Measurements from ENCODE around the gene ZBED4.

Gene ZBED4, protein sequence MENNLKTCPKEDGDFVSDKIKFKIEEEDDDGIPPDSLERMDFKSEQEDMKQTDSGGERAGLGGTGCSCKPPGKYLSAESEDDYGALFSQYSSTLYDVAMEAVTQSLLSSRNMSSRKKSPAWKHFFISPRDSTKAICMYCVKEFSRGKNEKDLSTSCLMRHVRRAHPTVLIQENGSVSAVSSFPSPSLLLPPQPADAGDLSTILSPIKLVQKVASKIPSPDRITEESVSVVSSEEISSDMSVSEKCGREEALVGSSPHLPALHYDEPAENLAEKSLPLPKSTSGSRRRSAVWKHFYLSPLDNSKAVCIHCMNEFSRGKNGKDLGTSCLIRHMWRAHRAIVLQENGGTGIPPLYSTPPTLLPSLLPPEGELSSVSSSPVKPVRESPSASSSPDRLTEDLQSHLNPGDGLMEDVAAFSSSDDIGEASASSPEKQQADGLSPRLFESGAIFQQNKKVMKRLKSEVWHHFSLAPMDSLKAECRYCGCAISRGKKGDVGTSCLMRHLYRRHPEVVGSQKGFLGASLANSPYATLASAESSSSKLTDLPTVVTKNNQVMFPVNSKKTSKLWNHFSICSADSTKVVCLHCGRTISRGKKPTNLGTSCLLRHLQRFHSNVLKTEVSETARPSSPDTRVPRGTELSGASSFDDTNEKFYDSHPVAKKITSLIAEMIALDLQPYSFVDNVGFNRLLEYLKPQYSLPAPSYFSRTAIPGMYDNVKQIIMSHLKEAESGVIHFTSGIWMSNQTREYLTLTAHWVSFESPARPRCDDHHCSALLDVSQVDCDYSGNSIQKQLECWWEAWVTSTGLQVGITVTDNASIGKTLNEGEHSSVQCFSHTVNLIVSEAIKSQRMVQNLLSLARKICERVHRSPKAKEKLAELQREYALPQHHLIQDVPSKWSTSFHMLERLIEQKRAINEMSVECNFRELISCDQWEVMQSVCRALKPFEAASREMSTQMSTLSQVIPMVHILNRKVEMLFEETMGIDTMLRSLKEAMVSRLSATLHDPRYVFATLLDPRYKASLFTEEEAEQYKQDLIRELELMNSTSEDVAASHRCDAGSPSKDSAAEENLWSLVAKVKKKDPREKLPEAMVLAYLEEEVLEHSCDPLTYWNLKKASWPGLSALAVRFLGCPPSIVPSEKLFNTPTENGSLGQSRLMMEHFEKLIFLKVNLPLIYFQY

DNA sequence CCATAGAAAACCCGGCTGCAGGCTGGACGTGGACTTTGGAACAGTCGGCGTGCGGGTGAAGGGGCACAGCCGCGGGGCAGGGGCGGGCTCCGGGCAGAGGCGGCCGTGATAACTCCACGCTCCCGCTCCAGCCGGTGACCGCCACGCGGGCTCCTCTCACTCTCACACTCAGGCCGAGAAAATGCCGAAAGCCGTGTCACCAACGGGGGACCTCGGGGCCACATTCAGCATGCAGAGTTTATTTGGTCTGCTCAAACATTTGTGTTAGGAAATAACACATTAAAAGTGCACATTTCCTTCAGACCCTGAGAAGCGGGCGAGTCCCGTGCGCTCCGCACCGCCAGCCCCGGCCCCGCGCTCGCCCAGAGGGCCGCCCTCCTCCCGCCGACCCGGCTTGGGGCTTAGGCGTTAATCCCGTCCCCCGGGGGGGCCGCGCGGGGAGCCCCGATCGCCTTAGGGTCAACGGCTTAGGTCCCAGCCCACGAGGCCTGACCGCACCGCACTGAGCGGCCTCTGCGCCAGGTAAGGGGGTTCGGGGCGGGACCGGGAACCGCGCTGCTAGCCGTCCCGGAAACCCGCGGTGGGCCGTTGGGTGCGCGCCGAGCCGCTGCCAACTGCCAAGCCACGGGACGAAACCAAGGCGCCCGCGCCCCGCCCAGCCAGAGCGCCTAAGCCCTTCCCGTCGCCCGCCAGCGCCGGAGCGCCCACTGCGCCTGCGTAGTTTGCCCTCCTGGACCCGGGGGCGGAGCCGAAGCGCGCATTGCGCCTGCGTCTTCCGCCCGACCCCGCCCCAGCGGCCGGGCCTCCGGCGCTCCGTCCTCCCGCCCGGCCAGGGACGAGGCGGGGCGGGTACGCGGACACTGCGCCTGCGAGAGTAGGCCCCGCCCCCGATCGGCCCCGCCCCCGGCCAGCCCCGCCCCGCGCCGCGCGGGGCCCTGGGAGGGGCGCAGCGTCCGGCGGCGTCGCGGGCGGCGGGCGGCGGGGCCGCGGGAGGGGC is at the start of gene ZBED4:
Gene ZBED4 (plus strand): TSS at position 947 of the 997 bp plus-strand sequence. CDS start 29,819 bp downstream, outside the sequence.
- H3K27me3 Mint-ChIP-seq: peaks cover 12% of the 10 kb centered on the region
- DNase-seq (ENCODE audit: low spot score in 2 of 2) (peak; percentile 98 to 100), ATAC-seq (ENCODE audit: low read depth) (peak; percentile 81)
- peak within 1 kb of the TSS; percentile 97 for H3K4me3 Mint-ChIP-seq
- H3K9me3 Mint-ChIP-seq: no peaks in the 10 kb centered on the region
- H3K4me1 Mint-ChIP-seq: peaks cover 22% of the 10 kb centered on the region
- H3K27ac Mint-ChIP-seq: peak within 1 kb of the TSS; percentile 85
- H3K36me3 Mint-ChIP-seq: peaks cover 2% of the 10 kb centered on the region

DNA sequence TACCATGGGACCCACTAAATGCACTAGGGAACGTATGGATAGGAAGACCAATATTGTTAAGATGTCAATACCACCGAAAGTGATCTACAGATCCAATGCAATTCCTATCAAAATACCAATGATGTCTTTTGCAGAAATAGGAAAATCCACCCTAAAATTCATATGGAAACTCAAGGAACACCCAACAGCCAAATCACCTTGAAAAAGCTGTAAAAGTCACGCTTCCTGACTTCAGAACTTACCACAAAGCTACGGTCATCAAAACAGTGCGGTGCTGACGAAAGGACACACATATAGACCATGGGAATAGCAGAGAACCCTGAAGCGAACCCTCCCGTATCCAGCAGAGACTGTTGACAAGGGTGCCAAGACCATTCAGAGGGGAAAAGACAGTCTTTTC is 46.5 kb upstream of the ZBED4 start:
- no peak overlapping the region for H3K4me3 Mint-ChIP-seq
- DNase-seq (ENCODE audit: low spot score in 2 of 2) (no peak), ATAC-seq (ENCODE audit: low read depth) (no peak)
- H3K27ac Mint-ChIP-seq: no peak overlapping the region
- no peaks in the 10 kb centered on the region for H3K9me3 Mint-ChIP-seq
- peaks cover 18% of the 10 kb centered on the region for H3K36me3 Mint-ChIP-seq
- H3K4me1 Mint-ChIP-seq: peaks cover 37% of the 10 kb centered on the region
- H3K27me3 Mint-ChIP-seq: no peaks in the 10 kb centered on the region

DNA sequence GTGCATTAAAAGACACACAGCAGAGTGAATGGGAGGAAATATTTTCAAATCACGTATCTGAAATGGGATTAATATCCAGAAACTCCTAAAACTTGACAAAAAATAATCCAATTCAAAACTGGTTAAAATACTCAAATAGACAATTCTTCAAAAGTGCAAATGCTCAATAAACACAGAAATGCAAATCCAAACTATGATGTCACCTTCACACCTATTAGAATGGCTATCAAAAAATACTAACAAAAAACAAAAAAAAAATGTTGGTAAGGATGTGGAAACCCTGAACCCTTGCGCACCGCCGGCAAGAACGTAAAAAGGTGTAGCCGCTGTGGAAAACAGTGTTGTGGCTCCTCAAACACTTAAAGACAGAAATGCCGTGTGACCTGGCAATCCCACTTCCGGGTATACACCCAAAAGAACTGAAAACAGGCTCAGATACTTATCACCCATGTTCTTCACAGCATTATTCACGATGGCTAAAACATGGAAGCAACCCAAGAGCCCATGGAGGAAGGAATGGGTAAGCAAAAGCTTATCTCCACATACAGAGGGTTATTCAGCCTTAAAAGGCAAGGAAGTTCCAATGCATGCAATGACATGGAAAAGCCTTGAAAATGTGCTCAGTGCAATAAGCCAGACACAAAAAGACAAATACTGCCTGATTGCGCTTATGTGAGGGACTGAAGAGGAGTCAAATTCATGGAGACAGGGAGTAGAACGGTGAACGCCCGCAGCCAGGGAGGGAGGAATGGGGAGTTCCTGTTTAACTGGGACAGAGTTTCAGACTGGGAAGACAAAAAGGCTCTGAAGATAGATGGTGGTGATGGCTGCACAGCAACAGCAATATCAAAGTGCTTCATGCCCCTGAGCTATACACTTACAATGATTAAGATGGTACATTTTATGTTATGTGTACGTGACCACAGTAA is 45.6 kb upstream of the ZBED4 start:
- peaks cover 35% of the 10 kb centered on the region for H3K4me1 Mint-ChIP-seq
- no peak for ATAC-seq (ENCODE audit: low read depth)

DNA sequence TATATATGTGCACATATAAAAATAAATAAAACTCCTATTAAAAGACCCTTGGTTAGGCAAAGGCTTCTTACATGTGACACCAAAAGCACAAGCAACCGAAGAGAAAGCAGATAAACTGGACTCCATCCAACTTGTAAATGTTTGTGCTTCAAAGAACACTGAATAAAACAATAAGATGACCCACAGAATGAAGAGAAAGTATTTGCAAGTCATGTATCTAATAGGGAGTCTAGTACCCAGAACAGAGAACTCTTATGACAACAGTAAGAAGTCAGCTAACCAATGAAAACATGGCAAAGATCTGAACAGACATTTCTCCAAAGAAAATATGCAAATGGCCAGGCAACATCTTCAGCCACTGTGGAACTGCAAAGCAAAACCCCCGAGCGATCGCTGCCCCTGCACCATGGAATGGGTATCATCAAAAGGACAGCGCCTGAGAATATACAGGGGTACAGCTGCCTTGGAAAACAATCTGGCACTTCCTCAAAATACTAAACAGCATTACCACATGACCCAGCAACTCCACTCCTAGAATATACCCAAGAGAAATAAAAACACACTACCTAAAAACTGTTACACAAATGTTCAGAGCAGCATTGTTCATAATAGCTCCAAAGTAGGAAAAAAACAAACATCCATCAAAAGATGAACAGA is 43.2 kb upstream of the ZBED4 start:
- ATAC-seq (ENCODE audit: low read depth) (peak; percentile 21), DNase-seq (ENCODE audit: low spot score in 2 of 2) (no peak)
- H3K4me1 Mint-ChIP-seq: peaks cover 29% of the 10 kb centered on the region
- H3K4me3 Mint-ChIP-seq: no peak overlapping the region
- no peak overlapping the region for H3K27ac Mint-ChIP-seq
- peaks cover 14% of the 10 kb centered on the region for H3K36me3 Mint-ChIP-seq
- H3K9me3 Mint-ChIP-seq: no peaks in the 10 kb centered on the region
- H3K27me3 Mint-ChIP-seq: no peaks in the 10 kb centered on the region

More for the DNA sequence above, 45.6 kb upstream of the ZBED4 start:
- DNase-seq (ENCODE audit: low spot score in 2 of 2): no peak
- H3K36me3 Mint-ChIP-seq: peaks cover 18% of the 10 kb centered on the region
- H3K27me3 Mint-ChIP-seq: no peaks in the 10 kb centered on the region
- H3K4me3 Mint-ChIP-seq: no peak overlapping the region
- no peak overlapping the region for H3K27ac Mint-ChIP-seq
- no peaks in the 10 kb centered on the region for H3K9me3 Mint-ChIP-seq

DNA sequence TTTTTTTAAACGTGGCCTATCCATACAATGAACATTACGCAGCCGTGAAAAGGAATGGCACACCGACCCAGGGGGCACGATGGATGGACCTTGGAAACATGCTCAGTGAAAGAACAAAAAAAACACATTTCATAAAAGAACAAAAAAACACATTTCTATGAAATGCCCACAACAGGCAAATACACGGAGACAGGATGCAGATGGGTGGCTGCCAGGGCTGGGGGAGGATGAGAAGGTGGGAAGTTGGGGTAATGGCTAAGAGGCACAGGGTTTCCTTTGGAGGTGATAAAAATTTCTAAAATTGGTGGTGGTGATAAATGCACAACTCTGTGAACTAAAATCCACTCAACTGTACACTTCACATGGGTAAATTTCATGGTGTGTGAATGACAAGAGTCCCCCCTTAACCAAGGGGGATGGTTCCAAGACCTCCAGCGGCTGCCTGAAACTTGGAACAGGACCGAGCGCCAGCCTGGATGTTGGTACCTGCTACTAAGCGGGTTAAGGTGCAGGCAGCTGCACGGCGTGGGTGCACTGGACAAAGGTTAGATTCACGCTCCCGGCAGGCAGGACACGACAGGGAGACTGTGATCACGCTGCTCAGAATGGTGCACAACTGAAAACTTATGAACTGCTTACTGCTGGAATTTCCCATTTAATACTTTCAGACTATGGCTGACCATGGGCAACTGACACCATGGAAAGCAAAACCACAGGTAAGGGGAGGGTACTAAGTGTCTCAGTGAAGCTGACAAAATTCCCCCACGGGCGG is 42.4 kb upstream of the ZBED4 start:
- DNase-seq (ENCODE audit: low spot score in 2 of 2) (no peak), ATAC-seq (ENCODE audit: low read depth) (no peak)
- Mint-ChIP-seq H3K9me3 (no peaks in the 10 kb centered on the region), H3K4me1 (peaks cover 28% of the 10 kb centered on the region), H3K4me3 (no peak overlapping the region), H3K27ac (no peak overlapping the region), H3K36me3 (peaks cover 13% of the 10 kb centered on the region), H3K27me3 (no peaks in the 10 kb centered on the region)

DNA sequence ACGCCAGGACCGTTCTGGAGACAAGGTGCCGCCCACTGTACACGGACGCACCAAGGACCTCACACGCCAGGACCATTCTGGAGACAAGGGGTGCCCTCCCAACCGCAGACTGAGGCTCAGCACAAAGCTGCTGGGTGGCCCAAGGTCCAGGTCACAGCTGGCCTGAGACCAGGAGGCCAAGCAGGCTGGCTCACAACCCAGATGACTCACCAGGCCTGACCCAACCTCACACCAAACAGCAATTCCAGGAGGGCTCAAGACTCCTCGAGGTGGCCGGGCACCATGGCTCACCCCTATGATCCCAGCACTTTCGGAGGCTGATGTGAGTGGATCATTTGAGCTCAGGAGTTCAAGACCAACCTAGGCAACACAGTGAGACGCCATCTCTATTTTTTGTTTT is 40.8 kb upstream of the ZBED4 start:
- peaks cover 29% of the 10 kb centered on the region for H3K4me1 Mint-ChIP-seq
- no peak for DNase-seq (ENCODE audit: low spot score in 2 of 2)
- no peaks in the 10 kb centered on the region for H3K9me3 Mint-ChIP-seq
- ATAC-seq (ENCODE audit: low read depth): no peak
- H3K27ac Mint-ChIP-seq: no peak overlapping the region
- no peak overlapping the region for H3K4me3 Mint-ChIP-seq
- H3K36me3 Mint-ChIP-seq: peaks cover 18% of the 10 kb centered on the region
- no peaks in the 10 kb centered on the region for H3K27me3 Mint-ChIP-seq

DNA sequence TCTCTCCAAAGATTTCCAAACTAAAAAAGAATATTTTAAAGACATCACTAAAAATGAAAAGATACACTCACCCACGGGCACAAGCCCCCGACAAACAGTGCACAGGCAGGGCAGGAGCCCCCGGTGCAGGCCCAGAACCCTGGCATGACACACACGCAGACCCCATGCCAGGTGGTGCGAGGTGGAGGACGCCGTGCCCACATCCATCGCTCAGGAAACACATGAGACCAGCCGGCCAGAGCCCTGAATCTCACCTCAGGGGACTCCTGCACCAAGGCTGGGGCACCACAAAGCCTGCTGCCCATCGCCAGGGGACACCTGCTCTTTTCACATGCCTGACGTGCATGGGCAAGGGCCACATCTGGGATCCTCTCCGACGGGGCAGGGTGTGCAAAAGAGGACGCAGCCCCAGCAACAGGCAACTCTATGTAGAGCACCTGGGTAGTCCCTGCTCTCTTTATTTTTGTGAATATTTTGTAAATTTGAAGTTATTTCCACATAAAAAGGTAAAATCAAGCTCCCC is 39.4 kb upstream of the ZBED4 start:
- DNase-seq (ENCODE audit: low spot score in 2 of 2): no peak
- no peak for ATAC-seq (ENCODE audit: low read depth)
- Mint-ChIP-seq H3K27me3 (no peaks in the 10 kb centered on the region), H3K36me3 (peaks cover 26% of the 10 kb centered on the region), H3K4me3 (no peak overlapping the region), H3K27ac (no peak overlapping the region), H3K4me1 (peaks cover 22% of the 10 kb centered on the region), H3K9me3 (no peaks in the 10 kb centered on the region)

DNA sequence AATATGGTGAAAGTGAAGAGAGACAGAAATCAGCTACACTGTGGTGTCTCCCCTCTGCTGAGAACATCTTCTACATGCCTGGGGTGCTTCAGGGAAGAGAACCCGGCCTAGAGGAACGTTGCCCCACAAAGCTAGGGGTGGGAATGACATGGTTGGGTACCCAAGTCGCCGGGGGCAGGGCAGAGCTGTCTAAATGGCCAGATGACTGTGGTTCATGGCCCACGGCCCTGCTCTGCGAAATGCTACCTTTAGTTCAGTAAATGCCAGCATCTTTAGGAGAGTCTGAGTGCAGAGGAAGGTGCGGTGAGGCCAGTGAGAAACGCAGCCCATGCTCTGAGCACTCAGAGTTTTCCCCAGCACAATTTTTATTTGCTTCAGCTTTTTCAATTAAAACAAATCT is 38.8 kb upstream of the ZBED4 start:
- DNase-seq (ENCODE audit: low spot score in 2 of 2): no peak
- Mint-ChIP-seq H3K4me1 (peaks cover 22% of the 10 kb centered on the region), H3K27me3 (no peaks in the 10 kb centered on the region), H3K36me3 (peaks cover 27% of the 10 kb centered on the region), H3K27ac (no peak overlapping the region), H3K9me3 (no peaks in the 10 kb centered on the region), H3K4me3 (no peak overlapping the region)
- no peak for ATAC-seq (ENCODE audit: low read depth)

DNA sequence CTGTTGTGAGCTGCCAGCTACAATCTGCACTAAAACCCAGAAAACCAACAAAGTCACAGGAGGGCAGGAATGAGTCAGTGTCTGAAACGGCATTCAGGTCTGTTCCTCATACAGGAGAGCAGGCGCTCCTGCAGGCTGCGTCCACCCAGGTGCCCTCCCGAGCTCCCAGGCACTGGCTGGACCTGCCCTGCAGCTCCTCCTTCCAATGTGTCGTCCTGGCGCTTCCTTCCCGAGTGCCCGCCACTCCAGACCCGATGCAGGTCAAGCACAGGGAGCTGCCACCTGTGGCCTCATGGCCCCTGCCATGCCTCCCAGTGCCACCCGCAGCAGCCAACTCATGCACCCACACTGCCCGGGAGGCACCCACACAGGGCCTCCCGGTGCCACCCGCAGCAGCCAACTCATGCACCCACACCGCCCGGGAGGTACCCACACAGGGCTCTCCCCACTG is 38.0 kb upstream of the ZBED4 start:
- H3K9me3 Mint-ChIP-seq: no peaks in the 10 kb centered on the region
- peaks cover 26% of the 10 kb centered on the region for H3K36me3 Mint-ChIP-seq
- H3K27ac Mint-ChIP-seq: no peak overlapping the region
- ATAC-seq (ENCODE audit: low read depth) (no peak), DNase-seq (ENCODE audit: low spot score in 2 of 2) (no peak)
- no peaks in the 10 kb centered on the region for H3K27me3 Mint-ChIP-seq
- H3K4me3 Mint-ChIP-seq: no peak overlapping the region
- peaks cover 18% of the 10 kb centered on the region for H3K4me1 Mint-ChIP-seq

DNA sequence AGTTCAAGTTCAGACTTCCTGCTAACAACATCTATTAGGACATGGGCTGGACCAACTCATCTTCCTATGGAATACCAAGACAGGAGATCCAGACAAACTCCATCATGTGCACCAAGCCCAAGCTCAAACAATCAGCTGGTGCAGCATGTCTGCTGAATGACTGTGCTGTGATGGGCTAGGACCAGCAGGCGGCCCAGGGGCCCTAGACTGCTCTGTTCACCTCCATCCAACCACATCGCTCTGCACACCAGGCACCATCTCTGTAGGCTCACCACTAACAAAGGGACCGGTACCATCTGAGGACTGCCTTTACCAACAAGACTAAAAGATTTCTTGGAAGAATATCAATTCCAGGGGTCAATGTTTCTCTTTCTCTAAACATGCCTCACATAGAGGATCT is 36.3 kb upstream of the ZBED4 start:
- ATAC-seq (ENCODE audit: low read depth) (no peak), DNase-seq (ENCODE audit: low spot score in 2 of 2) (no peak)
- Mint-ChIP-seq H3K4me3 (no peak overlapping the region), H3K9me3 (no peaks in the 10 kb centered on the region), H3K27ac (no peak overlapping the region), H3K27me3 (no peaks in the 10 kb centered on the region), H3K36me3 (peaks cover 28% of the 10 kb centered on the region), H3K4me1 (peaks cover 9% of the 10 kb centered on the region)

DNA sequence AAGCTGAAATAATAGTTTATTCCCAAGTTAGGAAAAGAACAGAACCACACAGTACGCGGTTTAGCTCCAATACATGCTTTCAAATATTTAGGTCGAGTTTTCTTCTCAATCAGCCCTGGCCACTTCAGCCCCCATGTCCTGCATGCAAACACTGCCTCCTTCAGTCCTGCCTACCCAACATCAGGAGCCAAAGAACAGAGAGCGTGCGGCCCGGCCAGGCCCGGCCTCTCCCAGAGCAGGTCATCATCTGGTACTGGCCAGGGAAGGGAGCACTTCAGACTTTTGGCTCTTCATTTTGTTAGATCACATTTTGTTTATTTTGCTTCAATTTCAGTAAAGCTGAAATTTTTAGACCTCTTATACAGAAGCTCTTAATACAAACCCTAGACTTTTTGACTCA is 32.7 kb upstream of the ZBED4 start:
- peaks cover 42% of the 10 kb centered on the region for H3K36me3 Mint-ChIP-seq
- no peak overlapping the region for H3K4me3 Mint-ChIP-seq
- no peaks in the 10 kb centered on the region for H3K27me3 Mint-ChIP-seq
- DNase-seq (ENCODE audit: low spot score in 2 of 2) (no peak), ATAC-seq (ENCODE audit: low read depth) (no peak)
- no peaks in the 10 kb centered on the region for H3K9me3 Mint-ChIP-seq
- H3K27ac Mint-ChIP-seq: no peak overlapping the region
- H3K4me1 Mint-ChIP-seq: peaks cover 31% of the 10 kb centered on the region
